Activated CD8-positive, alpha-beta T cell treated with anti-CD3 and anti-CD28 coated beads, Interleukin-2, amount 10 ng/mL, durations not matched to agents 7 days and 5 days (primary cell): ENCODE measurements around the gene PCDHB11. TPM values are rescaled to one million over a fixed set of nuclear protein-coding genes. Genes with fewer than 3 reads are reported as not detected.
"Not testable (repeated sequence)": the region's sequence is repeated elsewhere in the genome, so short reads cannot be mapped to it uniquely, and the experiment has no call there.

Experiments used
- ATAC-seq: fragments of 150-1000 bp; cut with Tn5 transposase; one replicate; pipeline ENCODE4 v1.10.0; 2021; ENCODE audit warnings: moderate library complexity
- CTCF ChIA-PET: fragments of 350-600 bp; sonication (Branson Sonifier 250); formaldehyde crosslinking; loops from one replicate; lab custom pipeline; 2021; ENCODE audit warnings: antibody characterized with exemption; lab: Charles Lee
- POLR2A ChIA-PET: fragments of 350-600 bp; sonication (Branson Sonifier 250); formaldehyde crosslinking; loops from one replicate; lab custom pipeline; 2021; ENCODE audit warnings: antibody characterized with exemption; lab: Charles Lee
- DNase-seq: peaks from one replicate; pipeline ENCODE4 v3.0.0-alpha.2; 2020
- H3K27ac Mint-ChIP-seq: one replicate; pipeline ENCODE4 v1.8.0; 2021; ENCODE audit warnings: mild to moderate bottlenecking, mixed read lengths
- H3K27me3 Mint-ChIP-seq: one replicate; pipeline ENCODE4 v1.8.0; 2021; ENCODE audit warnings: low read depth, mixed read lengths
- H3K36me3 Mint-ChIP-seq: one replicate; pipeline ENCODE4 v1.8.0; 2021; ENCODE audit warnings: low read depth, mixed read lengths
- H3K4me1 Mint-ChIP-seq: one replicate; pipeline ENCODE4 v1.8.0; 2021; ENCODE audit warnings: low read depth, mixed read lengths
- H3K4me3 Mint-ChIP-seq: one replicate; pipeline ENCODE4 v1.8.0; 2021; ENCODE audit warnings: mild to moderate bottlenecking, mixed read lengths
- H3K9me3 Mint-ChIP-seq: one replicate; pipeline ENCODE4 v1.8.0; 2022; ENCODE audit warnings: mixed read lengths; ENCODE audit not compliant: insufficient read depth
- total RNA-seq, 2 experiments: library from RNA; stranded (reverse); gene quantifications; one replicate each; pipeline ENCODE4 v1.2.3, GENCODE V29; 2021

PCDHB11 gene
- total RNA-seq, 2 experiments from 2014 or later = not detected

DNA sequence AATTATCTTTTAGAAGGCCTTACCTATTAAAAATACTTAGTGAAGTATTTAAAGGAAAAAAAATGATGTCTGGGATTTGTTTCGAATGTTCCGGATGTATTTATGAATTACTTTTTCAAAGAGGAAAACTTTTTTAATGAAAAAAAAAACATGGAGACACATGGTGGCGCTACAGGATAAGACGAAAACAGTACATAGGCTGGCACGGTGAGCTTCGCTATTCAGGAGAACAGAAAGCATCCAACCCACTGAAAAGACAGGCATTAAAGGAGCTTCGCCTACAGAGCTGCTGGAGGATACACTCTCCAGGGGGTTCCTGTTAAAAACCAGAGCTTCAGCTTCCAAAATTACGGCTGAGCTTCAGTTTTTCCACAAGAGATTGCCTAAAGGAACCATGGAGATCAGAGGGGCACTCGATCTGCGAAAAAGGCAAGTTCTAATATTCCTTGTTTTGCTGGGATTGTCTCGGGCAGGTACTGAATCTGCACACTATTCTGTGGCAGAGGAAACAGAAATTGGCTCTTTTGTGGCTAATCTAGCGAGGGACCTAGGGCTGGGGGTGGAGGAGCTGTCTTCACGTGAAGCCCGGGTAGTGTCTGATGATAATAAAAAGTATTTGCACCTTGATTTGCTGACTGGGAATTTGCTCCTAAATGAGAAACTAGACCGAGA, 23.8 kb downstream of the PCDHB11 start, which contains the start of gene PCDHB14:
Gene PCDHB14 (plus strand): TSS at position 232 of the 672 bp plus-strand sequence. CDS start 163 bp downstream, at position 395.
- POLR2A ChIA-PET = no interaction called here

DNA sequence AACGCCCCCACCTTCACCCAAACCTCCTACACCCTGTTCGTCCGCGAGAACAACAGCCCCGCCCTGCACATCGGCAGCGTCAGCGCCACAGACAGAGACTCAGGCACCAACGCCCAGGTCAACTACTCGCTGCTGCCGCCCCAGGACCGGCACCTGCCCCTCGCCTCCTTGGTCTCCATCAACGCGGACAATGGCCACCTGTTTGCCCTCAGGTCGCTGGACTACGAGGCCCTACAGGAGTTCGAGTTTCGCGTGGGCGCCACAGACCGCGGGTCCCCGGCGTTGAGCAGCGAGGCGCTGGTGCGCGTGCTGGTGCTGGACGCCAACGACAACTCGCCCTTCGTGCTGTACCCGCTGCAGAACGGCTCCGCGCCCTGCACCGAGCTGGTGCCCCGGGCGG, 25.4 kb downstream of the PCDHB11 start:
- CTCF ChIA-PET, POLR2A ChIA-PET, H3K27me3 Mint-ChIP-seq: not testable (repeated sequence)

More for the DNA sequence above, 23.8 kb downstream of the PCDHB11 start, which contains the start of gene PCDHB14:
- H3K4me1 Mint-ChIP-seq = no peaks in the 10 kb centered on the region
- DNase-seq (no peak), ATAC-seq (no peak)
- H3K9me3 Mint-ChIP-seq = peaks cover 14% of the 10 kb centered on the region
- H3K4me3 Mint-ChIP-seq = no peak within 1 kb of the TSS
- no peak within 1 kb of the TSS for H3K27ac Mint-ChIP-seq
- CTCF ChIA-PET = interaction anchor here (0.8 to 1.7 kb wide), 9 partner anchors 36 to 345 kb away, joined by 3 to 6 read pairs (median 4); partner anchors contain the start of genes PCDHB9, PCDHGA11, PCDHGB1 and TAF7
- H3K27me3 Mint-ChIP-seq = peaks cover 5% of the 10 kb centered on the region
- H3K36me3 Mint-ChIP-seq = no peaks in the 10 kb centered on the region

DNA sequence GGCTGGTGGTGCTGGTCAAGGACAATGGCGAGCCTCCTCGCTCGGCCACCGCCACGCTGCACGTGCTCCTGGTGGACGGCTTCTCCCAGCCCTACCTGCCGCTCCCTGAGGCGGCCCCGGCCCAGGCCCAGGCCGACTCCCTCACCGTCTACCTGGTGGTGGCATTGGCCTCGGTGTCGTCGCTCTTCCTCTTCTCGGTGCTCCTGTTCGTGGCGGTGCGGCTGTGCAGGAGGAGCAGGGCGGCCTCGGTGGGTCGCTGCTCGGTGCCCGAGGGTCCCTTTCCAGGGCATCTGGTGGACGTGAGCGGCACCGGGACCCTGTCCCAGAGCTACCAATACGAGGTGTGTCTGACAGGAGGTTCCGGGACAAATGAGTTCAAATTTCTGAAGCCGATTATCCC, 26.0 kb downstream of the PCDHB11 start:
- not testable (repeated sequence) for H3K27me3 Mint-ChIP-seq, H3K9me3 Mint-ChIP-seq, ATAC-seq, H3K36me3 Mint-ChIP-seq, H3K4me3 Mint-ChIP-seq, H3K4me1 Mint-ChIP-seq, DNase-seq, H3K27ac Mint-ChIP-seq
- ChIA-PET CTCF (interaction anchor here (1.0 kb wide), 1 partner anchor 9 kb away, joined by 3 read pairs; no protein-coding TSS in a partner anchor), POLR2A (interaction anchor here (0.6 kb wide), 1 partner anchor 255 kb away, joined by 5 read pairs; no protein-coding TSS in a partner anchor)

More for the DNA sequence above, 25.4 kb downstream of the PCDHB11 start:
- ATAC-seq, H3K27ac Mint-ChIP-seq, H3K4me1 Mint-ChIP-seq, H3K4me3 Mint-ChIP-seq, DNase-seq, H3K36me3 Mint-ChIP-seq, H3K9me3 Mint-ChIP-seq: not testable (repeated sequence)

DNA sequence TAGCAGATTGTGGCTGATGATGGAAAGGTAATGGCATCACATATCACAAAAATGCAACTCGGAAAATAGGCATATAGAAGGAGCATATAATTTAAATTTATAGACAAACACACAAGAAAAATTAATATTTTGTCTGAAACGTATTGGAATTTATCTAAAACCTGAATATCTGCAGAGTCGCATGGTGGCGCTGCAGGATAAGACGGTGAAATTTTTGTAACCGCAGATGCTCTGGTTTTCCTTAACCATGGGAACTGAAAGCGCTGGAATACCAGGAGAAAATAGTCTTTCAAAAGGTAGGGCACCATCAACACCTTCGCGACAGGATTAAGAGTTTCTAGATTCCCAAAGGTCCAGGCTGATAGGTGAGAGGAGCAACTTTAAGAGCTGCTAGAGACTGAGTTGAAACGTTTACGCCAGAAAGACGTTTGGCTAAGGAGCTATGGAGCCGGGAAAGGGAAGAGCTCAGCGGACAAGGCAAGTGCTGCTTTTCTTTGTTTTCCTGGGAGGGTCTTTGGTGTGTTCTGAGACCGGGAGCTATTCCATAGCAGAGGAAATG, 34.8 kb downstream of the PCDHB11 start:
- ATAC-seq (no peak), DNase-seq (no peak)
- Mint-ChIP-seq H3K27me3 (peaks cover 7% of the 10 kb centered on the region), H3K36me3 (peaks cover 6% of the 10 kb centered on the region), H3K4me3 (no peak overlapping the region), H3K9me3 (peaks cover 34% of the 10 kb centered on the region), H3K4me1 (no peaks in the 10 kb centered on the region), H3K27ac (no peak overlapping the region)
- CTCF ChIA-PET = interaction anchor here (1.0 to 1.2 kb wide), 3 partner anchors 8 to 324 kb away, joined by 3 to 4 read pairs (median 3); partner anchors contain the start of gene PCDHB11
- POLR2A ChIA-PET = no interaction called here

DNA sequence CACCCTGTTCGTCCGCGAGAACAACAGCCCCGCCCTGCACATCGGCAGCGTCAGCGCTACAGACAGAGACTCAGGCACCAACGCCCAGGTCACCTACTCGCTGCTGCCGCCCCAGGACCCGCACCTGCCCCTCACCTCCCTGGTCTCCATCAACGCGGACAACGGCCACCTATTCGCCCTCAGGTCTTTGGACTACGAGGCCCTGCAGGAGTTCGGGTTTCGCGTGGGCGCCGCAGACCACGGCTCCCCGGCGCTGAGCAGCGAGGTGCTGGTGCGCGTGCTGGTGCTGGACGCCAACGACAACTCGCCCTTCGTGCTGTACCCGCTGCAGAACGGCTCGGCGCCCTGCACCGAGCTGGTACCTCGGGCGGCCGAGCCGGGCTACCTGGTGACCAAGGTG, 36.5 kb downstream of the PCDHB11 start:
- peaks cover 46% of the 10 kb centered on the region for H3K9me3 Mint-ChIP-seq
- H3K4me1 Mint-ChIP-seq, DNase-seq, H3K27ac Mint-ChIP-seq, H3K4me3 Mint-ChIP-seq, ATAC-seq, H3K36me3 Mint-ChIP-seq, CTCF ChIA-PET: not testable (repeated sequence)
- peaks cover 11% of the 10 kb centered on the region for H3K27me3 Mint-ChIP-seq
- POLR2A ChIA-PET = interaction anchor here (0.6 kb wide), 1 partner anchor 352 kb away, joined by 3 read pairs; no protein-coding TSS in a partner anchor

DNA sequence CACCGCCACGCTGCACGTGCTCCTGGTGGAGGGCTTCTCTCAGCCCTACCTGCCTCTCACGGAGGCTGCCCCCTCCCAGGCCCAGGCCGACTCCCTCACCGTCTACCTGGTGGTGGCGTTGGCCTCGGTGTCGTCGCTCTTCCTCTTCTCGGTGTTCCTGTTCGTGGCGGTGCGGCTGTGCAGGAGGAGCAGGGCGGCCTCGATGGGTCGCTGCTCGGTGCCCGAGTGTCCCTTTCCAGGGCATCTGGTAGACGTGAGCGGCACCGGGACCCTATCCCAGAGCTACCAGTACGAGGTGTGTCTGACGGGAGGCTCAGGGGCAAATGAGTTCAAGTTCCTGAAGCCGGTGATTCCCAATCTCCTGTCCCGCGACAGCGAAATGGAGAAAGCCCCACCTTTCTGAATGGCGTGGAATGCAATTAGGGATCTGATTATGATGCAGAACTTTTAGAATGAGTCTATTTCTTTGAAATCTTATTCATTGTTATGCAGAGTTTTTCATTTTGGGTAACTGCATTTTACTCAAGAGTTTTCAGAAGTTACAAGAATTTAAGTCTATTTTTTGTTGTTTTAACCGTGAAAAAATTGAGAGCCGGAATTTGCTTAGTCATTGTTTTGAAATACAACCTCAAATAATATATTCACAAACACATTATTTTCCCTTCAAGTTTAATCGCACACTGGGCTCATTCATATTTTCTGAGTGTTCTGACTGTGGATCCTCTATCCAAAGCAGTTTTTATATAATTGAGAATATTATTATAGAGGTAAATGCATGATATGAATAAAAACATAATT, 37.3 kb downstream of the PCDHB11 start:
- H3K27ac Mint-ChIP-seq = peak overlapping the region; percentile 50
- no peaks in the 10 kb centered on the region for H3K4me1 Mint-ChIP-seq
- ChIA-PET POLR2A (interaction anchor here (0.6 kb wide), 1 partner anchor 351 kb away, joined by 3 read pairs; no protein-coding TSS in a partner anchor), CTCF (no interaction called here)
- H3K27me3 Mint-ChIP-seq = peaks cover 13% of the 10 kb centered on the region
- DNase-seq (no peak), ATAC-seq (no peak)
- no peak overlapping the region for H3K4me3 Mint-ChIP-seq
- peaks cover 45% of the 10 kb centered on the region for H3K9me3 Mint-ChIP-seq
- peaks cover 10% of the 10 kb centered on the region for H3K36me3 Mint-ChIP-seq

DNA sequence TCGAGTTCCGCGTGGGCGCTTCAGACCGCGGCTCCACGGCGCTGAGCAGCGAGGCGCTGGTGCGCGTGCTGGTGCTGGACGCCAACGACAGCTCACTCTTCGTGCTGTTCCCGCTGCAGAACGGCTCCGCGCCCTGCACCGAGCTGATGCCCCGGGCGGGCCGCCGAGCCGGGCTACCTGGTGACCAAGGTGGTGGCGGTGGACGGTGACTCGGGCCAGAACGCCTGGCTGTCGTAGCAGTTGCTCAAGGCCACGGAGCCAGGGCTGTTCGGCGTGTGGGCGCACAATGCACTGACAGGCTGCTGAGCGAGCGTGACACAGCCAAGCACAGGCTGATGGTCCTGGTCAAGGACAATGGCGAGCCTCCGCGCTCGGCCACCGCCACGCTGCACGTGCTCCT, 42.1 kb downstream of the PCDHB11 start:
- Mint-ChIP-seq H3K4me1 (no peaks in the 10 kb centered on the region), H3K27me3 (peaks cover 10% of the 10 kb centered on the region), H3K9me3 (peaks cover 61% of the 10 kb centered on the region), H3K36me3 (peaks cover 6% of the 10 kb centered on the region), H3K27ac (no peak overlapping the region), H3K4me3 (no peak overlapping the region)
- ChIA-PET CTCF (no interaction called here), POLR2A (no interaction called here)
- DNase-seq (no peak), ATAC-seq (no peak)

DNA sequence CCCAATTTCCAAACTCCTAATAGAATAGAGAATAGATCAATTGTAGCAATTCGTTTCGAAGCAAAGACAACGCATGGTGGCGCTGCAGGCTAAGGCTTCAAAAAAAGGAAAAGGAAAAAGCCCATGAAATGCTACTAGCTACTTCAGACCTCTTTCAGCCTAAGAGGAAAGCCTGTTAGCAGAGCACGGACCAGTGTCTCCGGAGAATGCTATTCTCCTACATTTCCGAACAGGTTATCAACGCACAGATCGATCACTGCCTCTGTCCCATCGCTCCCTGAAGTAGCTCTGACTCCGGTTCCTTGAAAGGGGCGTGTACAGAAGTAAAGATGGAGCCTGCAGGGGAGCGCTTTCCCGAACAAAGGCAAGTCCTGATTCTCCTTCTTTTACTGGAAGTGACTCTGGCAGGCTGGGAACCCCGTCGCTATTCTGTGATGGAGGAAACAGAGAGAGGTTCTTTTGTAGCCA, 45.9 kb downstream of the PCDHB11 start, which contains the start of gene PCDHB15:
Gene PCDHB15 (plus strand): TSS at position 146 of the 468 bp plus-strand sequence. CDS start 184 bp downstream, at position 330.
- H3K4me3 Mint-ChIP-seq = no peak within 1 kb of the TSS
- H3K27ac Mint-ChIP-seq = no peak within 1 kb of the TSS
- ATAC-seq (no peak), DNase-seq (peak; percentile 22)
- H3K9me3 Mint-ChIP-seq = peaks cover 64% of the 10 kb centered on the region
- POLR2A ChIA-PET = no interaction called here
- CTCF ChIA-PET = interaction anchor here (0.6 to 2.0 kb wide), 3 partner anchors 176 to 322 kb away, joined by 3 to 6 read pairs (median 3); partner anchors contain the start of gene PCDHGA11
- no peaks in the 10 kb centered on the region for H3K4me1 Mint-ChIP-seq
- peaks cover 4% of the 10 kb centered on the region for H3K36me3 Mint-ChIP-seq
- peaks cover 7% of the 10 kb centered on the region for H3K27me3 Mint-ChIP-seq

DNA sequence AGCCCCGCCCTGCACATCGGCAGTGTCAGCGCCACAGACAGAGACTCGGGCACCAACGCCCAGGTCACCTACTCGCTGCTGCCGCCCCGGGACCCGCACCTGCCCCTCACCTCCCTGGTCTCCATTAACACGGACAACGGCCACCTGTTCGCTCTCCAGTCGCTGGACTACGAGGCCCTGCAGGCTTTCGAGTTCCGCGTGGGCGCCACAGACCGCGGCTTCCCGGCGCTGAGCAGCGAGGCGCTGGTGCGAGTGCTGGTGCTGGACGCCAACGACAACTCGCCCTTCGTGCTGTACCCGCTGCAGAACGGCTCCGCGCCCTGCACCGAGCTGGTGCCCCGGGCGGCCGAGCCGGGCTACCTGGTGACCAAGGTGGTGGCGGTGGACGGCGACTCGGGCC, 47.5 kb downstream of the PCDHB11 start:
- DNase-seq = not testable (repeated sequence)
- peaks cover 62% of the 10 kb centered on the region for H3K9me3 Mint-ChIP-seq

DNA sequence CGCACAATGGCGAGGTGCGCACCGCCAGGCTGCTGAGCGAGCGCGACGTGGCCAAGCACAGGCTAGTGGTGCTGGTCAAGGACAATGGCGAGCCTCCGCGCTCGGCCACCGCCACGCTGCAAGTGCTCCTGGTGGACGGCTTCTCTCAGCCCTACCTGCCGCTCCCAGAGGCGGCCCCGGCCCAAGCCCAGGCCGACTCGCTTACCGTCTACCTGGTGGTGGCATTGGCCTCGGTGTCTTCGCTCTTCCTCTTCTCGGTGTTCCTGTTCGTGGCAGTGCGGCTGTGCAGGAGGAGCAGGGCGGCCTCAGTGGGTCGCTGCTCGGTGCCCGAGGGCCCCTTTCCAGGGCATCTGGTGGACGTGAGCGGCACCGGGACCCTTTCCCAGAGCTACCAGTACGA, 48.0 kb downstream of the PCDHB11 start:
- H3K4me3 Mint-ChIP-seq, H3K27me3 Mint-ChIP-seq, DNase-seq, CTCF ChIA-PET, H3K4me1 Mint-ChIP-seq, POLR2A ChIA-PET, H3K27ac Mint-ChIP-seq, ATAC-seq, H3K36me3 Mint-ChIP-seq: not testable (repeated sequence)
- H3K9me3 Mint-ChIP-seq = peaks cover 58% of the 10 kb centered on the region

More for the DNA sequence above, 47.5 kb downstream of the PCDHB11 start:
- H3K4me1 Mint-ChIP-seq, POLR2A ChIA-PET, CTCF ChIA-PET, H3K4me3 Mint-ChIP-seq, H3K36me3 Mint-ChIP-seq, H3K27me3 Mint-ChIP-seq, ATAC-seq, H3K27ac Mint-ChIP-seq: not testable (repeated sequence)

DNA sequence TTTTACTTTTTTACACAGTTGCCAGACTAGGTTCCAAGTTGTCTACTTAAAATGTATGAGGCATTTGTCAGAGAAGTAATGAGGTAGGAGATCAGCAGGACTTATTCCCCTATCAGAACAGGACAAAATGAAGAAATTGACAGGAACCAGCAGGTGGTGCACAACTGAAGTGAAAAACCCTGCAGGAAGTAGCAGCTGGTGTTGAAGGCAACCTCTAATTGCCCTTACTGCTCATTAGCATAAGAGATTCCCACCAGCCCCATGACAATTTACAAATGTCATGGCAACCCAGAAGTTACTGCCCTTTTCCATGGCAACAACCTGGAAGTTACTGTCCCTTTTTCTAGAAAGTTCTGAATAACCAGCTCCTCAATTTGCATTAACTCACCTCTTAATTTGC, 51.1 kb downstream of the PCDHB11 start:
- ChIA-PET POLR2A (no interaction called here), CTCF (no interaction called here)
- peaks cover 65% of the 10 kb centered on the region for H3K9me3 Mint-ChIP-seq
- H3K4me3 Mint-ChIP-seq = no peak overlapping the region
- no peaks in the 10 kb centered on the region for H3K36me3 Mint-ChIP-seq
- no peak overlapping the region for H3K27ac Mint-ChIP-seq
- H3K27me3 Mint-ChIP-seq = no peaks in the 10 kb centered on the region
- no peak for DNase-seq
- H3K4me1 Mint-ChIP-seq = no peaks in the 10 kb centered on the region
- no peak for ATAC-seq
